Liver (tissue), 9 donors: ENCODE measurements around the gene ERO1B. TPM values are rescaled to one million over a fixed set of nuclear protein-coding genes. Genes with fewer than 3 reads are reported as not detected.

Experiments
- DNase-seq: peaks from one replicate; pipeline ENCODE4 v3.0.0-alpha.2; 2017; ENCODE audit warnings: low spot score
- H3K27ac ChIP-seq, 2 donors: one replicate each; pipeline ENCODE4 v1.7.0; 2013; ENCODE audit warnings: inconsistent platforms in 2 of 2, low read length in 2 of 2, control low read depth in 1 of 2, low read depth in 1 of 2, mild to moderate bottlenecking in 1 of 2
- H3K27me3 ChIP-seq, 4 donors: one replicate each; pipeline versions ENCODE4 v1.6.1 to v1.7.0; 2013; ENCODE audit warnings: low read length in 3 of 4, inconsistent platforms in 1 of 4, mild to moderate bottlenecking in 1 of 4, moderate library complexity in 1 of 4; ENCODE audit not compliant: control insufficient read depth in 4 of 4, insufficient read depth in 4 of 4
- H3K36me3 ChIP-seq, 4 donors: one replicate each; pipeline versions ENCODE4 v1.6.1 to v1.7.0; 2013; ENCODE audit warnings: low read length in 3 of 4, mild to moderate bottlenecking in 3 of 4, low read depth in 1 of 4, moderate library complexity in 1 of 4; ENCODE audit not compliant: control insufficient read depth in 4 of 4, insufficient read depth in 3 of 4
- H3K4me1 ChIP-seq, 4 donors: one replicate each; pipeline versions ENCODE4 v1.6.1 to v1.7.0; 2013; ENCODE audit warnings: low read length in 3 of 4, mild to moderate bottlenecking in 3 of 4, moderate library complexity in 1 of 4; ENCODE audit not compliant: control insufficient read depth in 4 of 4, insufficient read depth in 4 of 4
- H3K4me3 ChIP-seq, 3 donors: one replicate each; pipeline versions ENCODE4 v1.6.1 to v1.7.0; 2013; ENCODE audit warnings: low read length in 3 of 3, control low read depth in 1 of 3, low read depth in 1 of 3, mild to moderate bottlenecking in 1 of 3
- H3K9ac ChIP-seq, 2 donors: one replicate each; pipeline ENCODE4 v1.7.0; 2013; ENCODE audit warnings: low read length in 2 of 2, mild to moderate bottlenecking in 2 of 2, moderate library complexity in 2 of 2, control low read depth in 1 of 2, low read depth in 1 of 2
- H3K9me3 ChIP-seq, 4 donors: one replicate each; pipeline versions ENCODE4 v1.6.1 to v1.7.0; 2013; ENCODE audit warnings: low read length in 3 of 4; ENCODE audit not compliant: control insufficient read depth in 4 of 4
- ATF3 ChIP-seq: IDR thresholded peaks from 2 replicates; pipeline ENCODE4 v1.6.1; 2016; ENCODE audit warnings: antibody characterized with exemption
- CTCF ChIP-seq: fragments of 150-350 bp; IDR thresholded peaks from 2 replicates; pipeline ENCODE4 v1.5.1; 2017; ENCODE audit warnings: improper control_type of control experiment, low read depth, low read length; ENCODE audit not compliant: missing input control
- EGR1 ChIP-seq, 2 donors: IDR thresholded peaks; 2 replicates each; pipeline ENCODE4 v1.6.1; 2016 to 2018; ENCODE audit warnings: antibody characterized with exemption in 2 of 2, low read depth in 2 of 2
- FOXA1 ChIP-seq: IDR thresholded peaks from 2 replicates; pipeline ENCODE4 v1.6.1; 2016; ENCODE audit warnings: antibody characterized with exemption
- FOXA2 ChIP-seq: IDR thresholded peaks from 2 replicates; pipeline ENCODE4 v1.6.1; 2016; ENCODE audit warnings: antibody characterized with exemption
- GABPA ChIP-seq, 2 donors: IDR thresholded peaks in 1 of 2; conservative IDR thresholded peaks in 1 of 2; 2 replicates each; pipeline ENCODE4 v1.6.1; 2016; ENCODE audit warnings: antibody characterized with exemption in 2 of 2, mild to moderate bottlenecking in 1 of 2, moderate library complexity in 1 of 2
- HNF4A ChIP-seq, 2 donors: conservative IDR thresholded peaks; 2 replicates each; pipeline ENCODE4 v1.6.1; 2016; ENCODE audit warnings: antibody characterized with exemption in 2 of 2, mild to moderate bottlenecking in 2 of 2
- HNF4G ChIP-seq: IDR thresholded peaks from 2 replicates; pipeline ENCODE4 v1.6.1; 2016; ENCODE audit warnings: antibody characterized with exemption
- JUND ChIP-seq, 2 donors: IDR thresholded peaks; 2 replicates each; pipeline ENCODE4 v1.6.1; 2016; ENCODE audit warnings: antibody characterized with exemption in 2 of 2
- MAX ChIP-seq: IDR thresholded peaks from 2 replicates; pipeline ENCODE4 v1.6.1; 2016; ENCODE audit warnings: antibody characterized with exemption
- NR2F2 ChIP-seq: IDR thresholded peaks from 2 replicates; pipeline ENCODE4 v1.6.1; 2016; ENCODE audit warnings: antibody characterized with exemption
- RAD21 ChIP-seq, 2 donors: IDR thresholded peaks; 2 replicates each; pipeline ENCODE4 v1.6.1; 2016; ENCODE audit warnings: antibody characterized with exemption in 2 of 2, mild to moderate bottlenecking in 2 of 2
- REST ChIP-seq: IDR thresholded peaks from 2 replicates; pipeline ENCODE4 v1.6.1; 2016; ENCODE audit warnings: antibody characterized with exemption, mild to moderate bottlenecking
- RXRA ChIP-seq, 2 donors: IDR thresholded peaks; 2 replicates each; pipeline ENCODE4 v1.6.1; 2017 to 2018; ENCODE audit warnings: antibody characterized with exemption in 2 of 2, mild to moderate bottlenecking in 1 of 2
- SP1 ChIP-seq: IDR thresholded peaks from 2 replicates; pipeline ENCODE4 v1.6.1; 2018; ENCODE audit warnings: antibody characterized with exemption, mild to moderate bottlenecking
- TAF1 ChIP-seq: conservative IDR thresholded peaks from 2 replicates; pipeline ENCODE4 v1.6.1; 2016; ENCODE audit warnings: antibody characterized with exemption, mild to moderate bottlenecking
- YY1 ChIP-seq: IDR thresholded peaks from 2 replicates; pipeline ENCODE4 v1.6.1; 2016; ENCODE audit warnings: antibody characterized with exemption, mild to moderate bottlenecking
- WGBS: extraction: QIAGEN DNeasy Blood & Tissue Kit; methylation state at CpG from one replicate; pipeline ENCODE4 v1.1.7; 2013; 5-methylcytosine and 5-hydroxymethylcytosine counted together
- polyA plus RNA-seq, 2 donors: library from polyadenylated mRNA; stranded (reverse) in 1 of 2; unstranded in 1 of 2; fragments of 200-250 nt in 1 of 2; fragments of >200 nt in 1 of 2; fragmentation: Nextera tagmentation in 1 of 2; extraction: Ambion mirVana in 1 of 2; gene quantifications; one replicate each; pipeline versions ENCODE4 v1.2.1 to v1.2.3, GENCODE V29; 2013 to 2015
- total RNA-seq, 2 donors: library from RNA; depleted of rRNA; stranded (reverse); fragments of >200 nt; gene quantifications; one replicate each; pipeline ENCODE4 v1.2.3, GENCODE V29; 2014
- donor health status: healthy.
- donor health status: healthy.
- donor health status: healthy.
- donor health status: healthy.
- donor health status: healthy.

Gene ERO1B
- total and polyA plus RNA-seq, 4 donors: 5.5 to 22.9 (median 8.9) TPM

- TF ChIP-seq REST: no peak
- no peak for TF ChIP-seq EGR1 (IDR thresholded peaks at IDR 0.05; ENCODE audit: low read depth in 2 of 2)
- TF ChIP-seq RXRA (IDR thresholded peaks at IDR 0.05): no peak
- TF ChIP-seq JUND (IDR thresholded peaks at IDR 0.05): no peak
- TF ChIP-seq RAD21 (IDR thresholded peaks at IDR 0.05): no peak
- no peak for TF ChIP-seq FOXA2
- TF ChIP-seq MAX: no peak
- TF ChIP-seq HNF4G: no peak
- TF ChIP-seq SP1: no peak
- no peak for TF ChIP-seq GABPA (IDR thresholded peaks at IDR 0.05 in 1 of 2, conservative IDR thresholded peaks at IDR 0.05 in 1 of 2)
- TF ChIP-seq YY1: no peak
- no peak overlapping the region for H3K27ac ChIP-seq
- 89% methylated on average over 4 of the region's 4 CpGs for WGBS
These were observed 21.9 kb upstream of the ERO1B start for GRCh38 chr1:236303675-236304074.

GRCh38 chr1:236302941-236303340, 21.2 kb upstream of the ERO1B start:
- TF ChIP-seq FOXA2 (no peak), GABPA (IDR thresholded peaks at IDR 0.05 in 1 of 2, conservative IDR thresholded peaks at IDR 0.05 in 1 of 2) (no peak), FOXA1 (no peak), EGR1 (IDR thresholded peaks at IDR 0.05; ENCODE audit: low read depth in 2 of 2) (no peak), MAX (no peak), SP1 (no peak), HNF4A (conservative IDR thresholded peaks at IDR 0.05) (no peak), YY1 (no peak), CTCF (no peak), RXRA (IDR thresholded peaks at IDR 0.05) (no peak), ATF3 (no peak), NR2F2 (no peak), TAF1 (no peak), HNF4G (no peak), JUND (IDR thresholded peaks at IDR 0.05) (no peak), REST (no peak)
- WGBS: 93% methylated on average over 2 of the region's 2 CpGs
- DNase-seq: no peak
- Histone ChIP-seq H3K9me3 (no peaks in the 10 kb centered on the region), H3K4me3 (no peak overlapping the region), H3K36me3 (no peaks in the 10 kb centered on the region), H3K27ac (no peak overlapping the region), H3K9ac (no peak overlapping the region), H3K4me1 (no peaks in the 10 kb centered on the region), H3K27me3 (no peaks in the 10 kb centered on the region)

More at GRCh38 chr1:236303675-236304074, 21.9 kb upstream of the ERO1B start:
- H3K9me3 ChIP-seq: no peaks in the 10 kb centered on the region
- no peaks in the 10 kb centered on the region for H3K36me3 ChIP-seq
- H3K4me1 ChIP-seq: no peaks in the 10 kb centered on the region
- no peak for DNase-seq
- H3K4me3 ChIP-seq: no peak overlapping the region
- no peak overlapping the region for H3K9ac ChIP-seq
- no peaks in the 10 kb centered on the region for H3K27me3 ChIP-seq
